NOMO-1 treated with DMSO at 0.1 percent for 48 hours (cell line): ENCODE measurements around the gene CDK16.
A peak's percentile ranks its signal among the peaks of the same experiment; 100 is the strongest.

Experiments
- DNase-seq: peaks from one replicate; lab custom pipeline; 2025; ENCODE audit not compliant: unreplicated experiment; lab: John Stamatoyannopoulos, UW

The CDK16 gene

DNA sequence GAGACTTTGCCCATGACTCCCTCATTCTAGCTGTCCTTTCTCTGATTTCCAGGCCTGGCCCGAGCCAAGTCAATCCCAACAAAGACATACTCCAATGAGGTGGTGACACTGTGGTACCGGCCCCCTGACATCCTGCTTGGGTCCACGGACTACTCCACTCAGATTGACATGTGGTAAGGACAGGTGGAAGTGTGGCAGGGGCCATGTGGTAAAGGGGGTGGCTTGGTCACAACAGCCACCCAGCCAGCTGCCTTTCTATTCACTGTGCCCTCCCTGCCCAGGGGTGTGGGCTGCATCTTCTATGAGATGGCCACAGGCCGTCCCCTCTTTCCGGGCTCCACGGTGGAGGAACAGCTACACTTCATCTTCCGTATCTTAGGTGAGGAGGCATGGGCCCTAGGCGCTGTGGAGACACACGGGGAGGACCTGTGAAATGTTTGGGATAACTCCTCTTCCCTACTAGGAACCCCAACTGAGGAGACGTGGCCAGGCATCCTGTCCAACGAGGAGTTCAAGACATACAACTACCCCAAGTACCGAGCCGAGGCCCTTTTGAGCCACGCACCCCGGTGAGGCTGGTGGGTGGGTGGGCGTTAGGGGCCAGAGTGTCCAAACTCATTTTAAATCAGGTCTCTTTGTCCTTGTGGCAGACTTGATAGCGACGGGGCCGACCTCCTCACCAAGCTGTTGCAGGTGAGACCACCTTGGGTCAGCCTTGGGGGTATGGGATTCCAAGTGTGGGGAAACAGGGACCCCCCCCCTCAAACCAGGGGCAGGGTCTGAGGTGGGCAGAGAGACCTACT is 8.3 kb downstream of the CDK16 start:
- no peak for DNase-seq

DNA sequence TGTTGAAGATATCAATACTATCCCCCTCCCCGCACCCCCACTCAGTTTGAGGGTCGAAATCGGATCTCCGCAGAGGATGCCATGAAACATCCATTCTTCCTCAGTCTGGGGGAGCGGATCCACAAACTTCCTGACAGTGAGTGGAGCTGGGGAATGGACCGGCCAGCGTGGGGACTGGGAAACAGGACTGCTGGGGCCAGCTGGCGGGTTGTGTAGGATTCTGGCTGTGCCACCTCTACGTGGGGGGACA is 8.8 kb downstream of the CDK16 start:
- no peak for DNase-seq

DNA sequence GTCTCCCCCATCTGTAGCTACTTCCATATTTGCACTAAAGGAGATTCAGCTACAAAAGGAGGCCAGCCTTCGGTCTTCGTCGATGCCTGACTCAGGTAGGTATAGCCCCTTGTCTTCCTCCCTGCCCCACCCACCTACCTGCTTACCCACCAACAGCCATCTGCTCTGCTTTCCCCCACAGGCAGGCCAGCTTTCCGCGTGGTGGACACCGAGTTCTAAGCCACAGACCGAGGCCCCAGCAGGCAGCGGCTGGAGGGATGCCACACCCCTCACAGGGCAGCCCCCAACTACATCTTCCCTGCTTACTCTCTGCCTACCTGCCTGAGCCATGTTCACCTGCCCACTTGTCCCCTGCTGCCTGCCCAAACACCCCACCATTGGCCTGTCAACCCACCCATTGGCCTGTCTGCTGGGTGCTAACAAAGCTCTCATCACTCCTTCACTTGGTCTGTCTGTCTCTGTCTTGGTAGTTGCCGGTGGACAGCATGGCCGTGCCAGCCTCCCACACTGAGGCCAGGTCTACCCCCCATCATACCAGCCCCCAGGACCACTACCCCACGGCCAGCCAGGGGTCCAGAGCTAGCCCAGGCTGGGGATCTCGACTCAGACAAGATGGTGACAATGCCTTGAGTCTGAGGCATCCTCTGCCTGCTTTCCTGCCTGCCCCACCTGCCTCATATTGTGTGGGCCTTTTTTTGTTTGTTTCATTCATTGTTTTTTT is 10.2 kb downstream of the CDK16 start:
- no peak for DNase-seq

DNA sequence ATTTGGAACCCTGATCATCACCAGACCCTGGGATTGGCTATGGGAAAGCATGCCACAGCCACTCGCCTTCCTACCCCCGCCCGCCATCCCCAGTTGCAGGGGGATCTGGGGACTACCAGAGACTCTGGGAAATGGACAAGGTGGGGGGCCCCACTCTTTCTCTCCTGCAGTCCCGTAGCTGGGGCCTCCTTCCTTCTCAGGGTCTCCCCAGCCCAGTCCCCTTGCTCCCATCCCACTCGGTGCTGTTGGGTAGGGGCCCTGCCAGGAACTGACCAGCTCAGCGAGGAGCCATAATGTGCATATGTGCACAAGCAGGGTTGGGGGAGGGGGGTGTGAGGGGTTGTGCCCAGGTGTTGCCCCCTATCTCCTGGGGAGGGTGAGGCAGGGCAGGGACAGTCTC is 10.9 kb downstream of the CDK16 start:
- DNase-seq, result no peak

DNA sequence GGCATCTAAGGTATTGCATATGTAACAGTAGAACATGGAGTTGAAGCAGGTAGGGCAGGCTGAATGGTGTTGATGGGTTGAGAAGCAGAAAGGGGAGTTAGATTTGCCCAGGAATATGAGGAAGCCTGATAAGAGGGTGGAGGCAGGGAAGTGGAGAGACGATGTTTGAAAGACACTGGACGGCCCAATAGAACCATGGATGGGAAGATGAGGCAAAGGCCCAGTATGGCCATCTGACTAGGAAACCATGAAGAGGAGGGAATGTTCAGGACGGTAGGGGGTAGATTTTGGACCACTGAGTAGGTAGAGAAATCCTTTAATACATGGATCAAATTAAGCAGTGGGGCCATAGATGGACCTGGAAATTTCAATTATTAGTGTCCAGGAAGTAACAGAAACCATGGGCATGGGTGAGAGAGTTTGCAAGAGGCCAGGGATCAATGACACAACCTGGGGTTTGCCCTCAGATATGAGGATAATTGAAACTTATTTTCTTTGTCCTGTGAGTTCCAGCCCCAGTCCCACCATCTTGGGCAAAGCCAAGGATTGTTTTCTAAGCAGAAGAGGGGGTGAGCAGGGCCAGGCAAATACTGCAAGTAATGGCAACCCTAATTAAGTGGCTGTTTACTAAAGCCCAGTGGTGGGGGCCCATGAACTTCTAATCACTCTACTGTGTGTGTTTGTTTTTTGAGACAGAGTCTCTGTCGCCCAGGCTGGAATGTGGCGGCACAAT is 11.8 kb downstream of the CDK16 start:
- DNase-seq, result no peak

DNA sequence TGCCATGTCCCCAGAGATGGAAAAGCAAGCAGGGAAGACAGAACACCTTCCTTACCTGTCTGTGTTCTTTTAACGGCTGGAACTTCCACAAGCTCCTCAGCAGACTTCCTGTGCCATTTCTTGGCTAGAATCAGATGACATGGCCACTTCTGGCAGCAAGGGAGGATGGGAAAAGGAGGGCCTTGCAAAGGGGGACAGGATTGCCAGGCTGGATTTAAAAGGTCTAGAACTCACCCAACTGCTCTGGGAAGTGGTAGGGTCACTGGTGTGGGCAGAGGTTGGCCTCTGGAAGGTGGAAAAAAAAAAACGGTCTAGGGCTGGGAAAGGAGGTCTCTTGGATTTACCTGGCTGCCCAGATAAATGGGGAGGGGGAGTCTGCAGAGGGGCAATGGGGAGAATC is 12.7 kb downstream of the CDK16 start:
- no peak for DNase-seq

DNA sequence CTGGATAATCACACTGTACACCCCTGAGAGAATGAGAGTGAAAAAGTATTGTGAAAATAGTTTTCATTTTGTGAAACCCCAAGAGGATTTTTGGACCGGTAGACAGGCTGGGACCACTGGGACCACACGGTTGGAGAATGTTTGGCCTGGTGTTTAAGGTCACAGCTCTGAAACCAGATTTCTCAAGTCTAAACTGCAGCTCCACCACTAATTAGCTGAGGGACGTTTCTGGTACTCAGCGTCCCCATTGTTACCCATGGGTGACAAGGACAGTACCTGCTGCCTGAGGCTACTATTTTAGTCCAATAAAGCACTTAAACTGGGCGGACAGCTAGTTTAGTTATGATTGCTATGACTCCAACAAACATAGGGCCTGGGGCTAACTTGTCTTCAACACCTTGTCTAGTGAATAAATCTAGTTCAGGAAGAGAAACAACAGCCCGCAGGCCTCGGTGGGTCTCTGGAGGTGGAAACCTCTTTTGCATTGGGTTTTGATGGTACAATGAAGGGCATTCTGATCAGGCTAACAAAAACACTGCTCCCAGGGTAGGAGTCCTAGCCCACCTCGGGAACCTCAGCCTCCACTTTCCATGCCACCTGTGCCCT is 13.8 kb downstream of the CDK16 start:
- DNase-seq, result no peak

DNA sequence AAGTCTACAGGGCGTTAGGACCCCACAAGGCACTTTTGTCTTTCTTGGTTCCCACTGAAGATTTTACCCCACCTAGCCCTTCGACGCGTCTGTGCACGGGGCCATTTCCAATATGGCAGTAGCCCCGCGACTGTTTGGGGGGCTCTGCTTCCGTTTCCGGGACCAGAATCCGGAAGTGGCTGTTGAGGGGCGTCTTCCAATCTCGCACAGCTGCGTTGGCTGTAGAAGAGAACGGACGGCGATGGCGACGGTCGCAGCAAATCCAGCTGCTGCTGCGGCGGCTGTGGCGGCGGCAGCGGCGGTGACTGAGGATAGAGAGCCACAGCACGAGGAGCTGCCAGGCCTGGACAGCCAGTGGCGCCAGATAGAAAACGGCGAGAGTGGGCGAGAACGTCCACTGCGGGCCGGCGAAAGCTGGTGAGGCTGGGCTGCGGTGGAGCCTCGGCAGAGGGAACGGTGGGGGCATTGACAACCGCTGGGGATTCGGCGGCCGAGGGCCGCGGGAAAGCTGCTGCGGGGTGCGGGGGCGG is 14.4 kb downstream of the CDK16 start, which contains the start of gene USP11:
USP11 (plus strand) TSS at position 207 of the 530 bp plus-strand sequence; CDS start at position 242, 35 bp downstream.
- peak; percentile 23 for DNase-seq

DNA sequence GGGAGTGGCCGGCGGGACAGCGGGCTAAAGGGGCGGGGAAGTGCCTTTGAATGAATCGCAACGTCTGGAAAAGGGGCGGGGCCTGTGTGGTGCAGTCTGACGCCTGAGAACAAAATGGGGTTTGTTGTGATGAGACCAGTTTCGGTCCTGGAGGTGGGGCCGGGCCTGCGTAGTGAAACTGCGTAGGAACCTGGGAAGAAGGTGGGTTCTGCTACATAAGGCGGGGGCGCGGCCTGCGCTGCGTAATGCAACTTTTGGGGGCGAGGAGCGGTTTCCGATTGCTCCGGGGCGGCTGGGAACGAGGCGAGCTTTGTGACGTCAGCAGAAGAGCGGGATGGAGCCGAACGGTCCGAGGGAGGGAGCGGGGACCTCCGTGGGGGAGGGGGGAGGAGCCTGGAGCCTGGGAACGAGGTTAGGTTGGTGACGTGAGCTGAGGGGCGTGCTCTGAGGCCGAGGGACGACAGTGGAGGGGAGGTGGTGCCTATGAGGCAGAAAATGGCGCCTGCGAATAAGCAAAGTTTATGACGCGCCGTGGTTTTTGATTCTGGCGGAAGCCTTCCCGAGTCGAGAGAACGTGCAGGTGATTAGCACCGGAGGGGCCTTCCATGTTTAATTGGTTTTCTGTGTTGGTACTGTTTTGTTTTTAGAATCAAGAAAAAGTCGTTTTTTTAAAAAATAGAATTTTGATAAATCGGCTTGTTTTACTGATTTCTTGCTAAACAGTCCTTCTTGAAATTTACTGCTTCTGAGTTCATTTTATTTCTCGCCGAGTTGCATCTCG is 15.0 kb downstream of the CDK16 start:
- DNase-seq, result peak; percentile 91

DNA sequence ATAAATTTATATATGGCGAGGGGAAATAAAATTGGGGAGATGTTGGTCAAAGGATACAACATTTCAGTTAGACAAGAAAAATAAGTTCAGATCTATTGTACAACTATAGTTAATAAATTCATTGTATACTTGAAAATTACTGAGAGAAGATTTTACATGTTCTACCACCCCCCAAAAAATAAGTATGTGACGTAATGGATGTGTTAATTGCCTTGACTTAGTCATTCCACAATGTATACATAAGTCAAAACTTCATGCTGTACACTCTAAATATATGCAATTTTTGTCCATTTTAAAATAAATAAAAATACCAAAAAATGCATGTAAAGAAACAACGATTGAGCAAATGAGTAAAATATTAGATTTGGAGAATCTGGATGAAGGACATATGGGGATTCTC is 16.1 kb downstream of the CDK16 start:
- DNase-seq, result no peak

DNA sequence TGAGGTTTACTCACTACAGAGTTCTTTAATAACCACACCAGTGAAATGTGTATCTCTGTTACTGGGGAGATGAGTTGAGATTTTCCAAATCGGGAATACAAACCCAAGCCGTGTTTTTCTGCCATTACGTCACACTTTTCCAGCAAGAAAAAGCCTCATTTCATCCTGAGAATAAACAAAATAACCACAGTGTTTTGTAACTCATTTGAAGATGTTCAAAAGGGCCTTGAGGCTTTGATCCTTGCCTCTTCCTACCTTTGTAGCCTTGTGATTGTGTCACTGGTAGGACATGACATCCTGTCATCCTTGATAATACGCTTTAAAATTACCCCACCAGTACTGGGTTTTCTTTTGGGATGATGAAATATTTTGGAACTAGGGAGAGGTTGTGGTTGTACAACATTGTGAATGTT is 17.2 kb downstream of the CDK16 start:
- no peak for DNase-seq

DNA sequence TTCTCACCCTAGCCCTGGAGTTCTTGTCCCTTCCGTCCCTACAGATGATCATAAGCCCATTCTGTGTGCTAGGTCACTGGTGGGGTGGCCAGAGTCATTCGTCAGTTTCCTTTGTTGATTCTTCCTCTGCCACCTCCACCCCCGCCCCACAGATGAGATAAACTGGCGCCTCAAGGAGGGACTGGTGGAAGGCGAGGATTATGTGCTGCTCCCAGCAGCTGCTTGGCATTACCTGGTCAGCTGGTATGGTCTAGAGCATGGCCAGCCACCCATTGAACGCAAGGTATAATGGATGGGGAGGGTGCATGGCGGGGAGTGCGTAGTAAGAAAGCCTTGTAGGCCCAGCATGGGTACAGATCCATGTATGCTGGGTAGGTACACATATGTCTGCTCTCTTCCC is 20.7 kb downstream of the CDK16 start:
- DNase-seq, result no peak

DNA sequence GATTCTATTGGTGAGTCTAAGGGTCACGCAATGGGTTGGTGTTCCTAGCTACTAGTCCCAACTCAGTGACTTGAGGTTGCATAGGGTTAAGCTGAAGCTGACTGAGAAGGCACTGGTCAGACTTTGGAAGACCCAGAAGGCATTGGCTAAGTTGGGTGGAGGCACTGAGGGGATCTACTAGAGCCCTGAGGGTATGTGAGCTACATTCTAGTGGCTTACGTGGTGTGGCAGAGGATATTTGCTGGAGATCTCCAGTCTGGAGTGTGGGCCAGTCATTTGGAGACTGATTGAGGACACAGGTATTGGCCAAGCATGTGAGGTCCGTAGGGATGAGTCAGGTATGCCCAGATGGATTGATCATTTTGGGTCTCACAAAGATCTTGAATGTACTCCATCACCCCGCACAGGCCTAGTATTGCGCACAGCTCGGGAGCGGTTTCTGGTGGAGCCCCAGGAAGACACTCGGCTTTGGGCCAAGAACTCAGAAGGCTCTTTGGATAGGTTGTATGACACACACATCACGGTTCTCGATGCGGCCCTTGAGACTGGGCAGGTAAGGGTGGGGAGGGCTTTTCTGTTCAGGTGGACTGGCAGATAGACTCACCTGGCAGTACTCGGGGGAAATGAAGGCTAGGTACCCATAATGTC is 21.5 kb downstream of the CDK16 start:
- DNase-seq, result no peak

DNA sequence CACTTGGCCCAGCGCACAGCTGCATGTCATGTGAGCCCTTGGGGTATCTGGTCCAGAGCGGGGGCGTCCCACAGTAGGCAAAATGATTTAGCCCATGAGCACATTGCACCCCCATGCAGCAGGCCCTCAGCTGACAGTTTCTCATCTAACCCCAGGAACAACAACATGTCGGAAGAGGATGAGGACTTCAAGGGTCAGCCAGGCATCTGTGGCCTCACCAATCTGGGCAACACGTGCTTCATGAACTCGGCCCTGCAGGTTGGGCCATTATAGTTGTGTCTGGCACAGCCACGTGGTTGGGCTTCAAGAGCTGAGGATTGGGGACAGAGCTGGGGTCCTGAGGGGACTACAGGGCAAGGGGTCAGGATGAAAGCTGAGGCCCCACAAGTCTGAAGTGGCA is 22.1 kb downstream of the CDK16 start:
- DNase-seq, result no peak

DNA sequence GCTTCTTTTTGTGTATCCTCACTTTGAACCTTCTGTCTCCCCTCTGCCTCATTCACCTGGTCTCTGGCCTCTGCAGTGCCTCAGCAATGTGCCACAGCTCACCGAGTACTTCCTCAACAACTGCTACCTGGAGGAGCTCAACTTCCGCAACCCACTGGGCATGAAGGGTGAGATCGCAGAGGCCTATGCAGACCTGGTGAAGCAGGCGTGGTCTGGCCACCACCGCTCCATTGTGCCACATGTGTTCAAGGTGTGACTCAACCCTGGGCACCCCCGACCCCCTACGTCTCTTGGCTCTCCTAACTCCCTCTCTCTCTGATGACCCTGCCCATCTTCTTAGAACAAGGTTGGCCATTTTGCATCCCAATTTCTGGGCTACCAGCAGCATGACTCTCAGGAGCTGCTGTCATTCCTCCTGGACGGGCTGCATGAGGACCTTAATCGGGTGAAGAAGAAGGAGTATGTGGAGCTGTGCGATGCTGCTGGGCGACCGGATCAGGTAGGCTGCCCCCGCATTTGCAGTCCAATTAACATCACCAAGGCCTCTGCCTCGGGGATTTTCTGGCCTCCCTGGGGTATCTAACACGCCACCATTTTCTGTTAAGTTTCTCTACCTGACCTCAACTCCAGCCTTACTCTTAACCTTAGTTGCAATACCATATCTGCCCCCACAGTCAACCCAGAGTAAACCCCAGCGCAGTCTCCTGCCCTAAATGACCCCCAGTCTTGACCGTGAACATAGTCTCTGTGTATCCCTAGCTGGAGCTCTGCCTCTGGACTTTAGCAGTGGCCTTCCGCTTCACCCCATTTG is 22.9 kb downstream of the CDK16 start:
- no peak for DNase-seq

DNA sequence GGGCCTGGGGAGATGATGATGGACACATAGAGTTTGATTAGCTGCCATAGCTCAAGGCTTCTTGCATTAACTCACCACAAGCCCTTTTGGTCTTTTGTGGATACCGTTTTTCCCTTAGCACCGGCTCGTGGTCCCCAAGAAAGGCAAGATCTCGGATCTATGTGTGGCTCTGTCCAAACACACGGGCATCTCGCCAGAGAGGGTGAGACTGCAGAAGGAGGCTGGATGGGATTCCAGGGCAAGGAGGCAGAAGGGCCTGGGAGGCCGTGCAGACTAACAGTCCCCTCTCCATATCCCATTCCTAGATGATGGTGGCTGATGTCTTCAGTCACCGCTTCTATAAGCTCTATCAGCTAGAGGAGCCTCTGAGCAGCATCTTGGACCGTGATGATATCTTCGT is 23.8 kb downstream of the CDK16 start:
- no peak for DNase-seq

DNA sequence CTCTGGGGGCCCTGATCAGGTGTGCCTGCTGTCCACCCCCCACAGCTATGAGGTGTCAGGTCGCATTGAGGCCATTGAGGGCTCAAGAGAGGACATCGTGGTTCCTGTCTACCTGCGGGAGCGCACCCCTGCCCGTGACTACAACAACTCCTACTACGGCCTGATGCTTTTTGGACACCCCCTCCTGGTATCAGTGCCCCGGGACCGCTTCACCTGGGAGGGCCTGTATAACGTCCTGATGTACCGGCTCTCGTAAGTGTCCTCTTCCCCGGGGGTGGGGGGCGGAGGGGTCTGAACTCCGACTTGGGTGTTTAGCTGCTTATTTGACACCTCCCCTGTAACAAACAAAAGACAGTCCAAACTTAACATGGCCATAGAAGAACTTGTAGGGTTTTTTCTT is 24.9 kb downstream of the CDK16 start:
- no peak for DNase-seq

DNA sequence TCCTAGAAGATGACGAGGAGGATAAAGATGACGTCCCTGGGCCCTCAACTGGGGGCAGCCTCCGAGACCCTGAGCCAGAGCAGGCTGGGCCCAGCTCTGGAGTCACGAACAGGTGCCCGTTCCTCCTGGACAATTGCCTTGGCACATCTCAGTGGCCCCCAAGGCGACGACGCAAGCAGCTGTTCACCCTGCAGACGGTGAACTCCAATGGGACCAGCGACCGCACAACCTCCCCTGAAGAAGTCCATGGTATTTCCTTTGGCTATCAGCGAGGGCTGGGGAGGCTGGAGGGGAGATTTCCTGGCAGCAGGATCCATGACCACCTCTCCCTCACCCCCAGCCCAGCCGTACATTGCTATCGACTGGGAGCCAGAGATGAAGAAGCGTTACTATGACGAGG is 26.2 kb downstream of the CDK16 start:
- DNase-seq, result no peak

DNA sequence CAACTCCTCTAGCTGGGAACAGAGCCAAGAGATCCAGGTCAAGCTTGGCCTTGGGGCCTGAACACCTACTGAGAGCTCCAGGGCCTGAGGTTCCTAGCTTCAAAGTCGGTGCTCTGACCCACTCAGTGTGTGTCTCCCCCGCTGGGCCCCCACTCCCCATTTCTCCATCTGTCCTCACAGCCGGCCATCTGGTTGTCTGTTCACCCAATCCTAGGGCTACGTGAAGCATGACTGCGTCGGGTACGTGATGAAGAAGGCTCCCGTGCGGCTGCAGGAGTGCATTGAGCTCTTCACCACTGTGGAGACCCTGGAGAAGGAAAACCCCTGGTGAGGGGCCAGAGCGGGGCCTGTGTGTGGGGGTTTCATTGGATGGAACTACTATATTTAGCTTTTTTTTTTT is 26.7 kb downstream of the CDK16 start:
- DNase-seq, result no peak
